ENCODE measurements around the gene MEGF11.

GRCh38 chr15:66117841-66118240 lies 135.7 kb downstream of the MEGF11 start:
- TF ChIP-seq CTCF (IDR thresholded peaks at IDR 0.05): no peak
- no peak for TF ChIP-seq POLR2A (IDR thresholded peaks at IDR 0.05)

Data from Peyer's patch (tissue), 4 donors.